ENCODE data around the gene ERC2. TPM values are rescaled to one million over a fixed set of nuclear protein-coding genes. Genes with fewer than 3 reads are reported as not detected.

ERC2 gene
- total and polyA plus RNA-seq, 2 of the 13 experiments (the other 11 are each of a cell fraction or from before 2014, with no cell fraction given), result 0.16 to 0.22 TPM

- peak; percentile 34; the same call in 1 of the 2 replicates for TF ChIP-seq MAX (IDR thresholded peaks at IDR 0.05)
Measured at GRCh38 chr3:55526332-55527030, 941.8 kb downstream of the ERC2 start (continued).

- no peak overlapping the region for H3K9ac ChIP-seq (ENCODE audit: insufficient read depth, low read depth, low read length)
- no peaks in the 10 kb centered on the region for H4K20me1 ChIP-seq (ENCODE audit: insufficient read depth, low read length)
- no peak overlapping the region for H3K4me3 ChIP-seq (replicated peaks in 1 of 3; ENCODE audit: insufficient read depth in 1 of 3, low read depth in 2 of 3, low read length in 3 of 3)
- WGBS (ENCODE audit: low lambda C conversion rate), result 40% methylated on average over 3 of the region's 3 CpGs
- no peak overlapping the region for H2AFZ ChIP-seq (ENCODE audit: low read length)
- CTCF ChIA-PET (ENCODE audit: low intra/inter-chr PET ratio, low total read pairs), result no interaction called here
- DNase-seq (ENCODE audit: low spot score) (no peak), ATAC-seq (no peak), FAIRE-seq (no peak)
- H3K36me3 ChIP-seq (replicated peaks in 1 of 2; ENCODE audit: control insufficient read depth in 1 of 2, insufficient read depth in 2 of 2, low read length in 2 of 2), result no peaks in the 10 kb centered on the region
- BruUV-seq (replicated peaks), result no TSS peak
- no peaks in the 10 kb centered on the region for H3K79me2 ChIP-seq (ENCODE audit: insufficient read depth, low read length)
- no peak overlapping the region for H3K4me2 ChIP-seq (ENCODE audit: low read depth, low read length)
- H3K9me3 ChIP-seq (ENCODE audit: low read length), result no peaks in the 10 kb centered on the region
- TF ChIP-seq GPBP1L1 (CRISPR knock-in tag; IDR thresholded peaks at IDR 0.05) (no peak), HINFP (CRISPR knock-in tag; IDR thresholded peaks at IDR 0.05; ENCODE audit: low read depth) (no peak), ZIK1 (CRISPR knock-in tag; IDR thresholded peaks at IDR 0.05; ENCODE audit: borderline replicate concordance, low read depth) (no peak), ZSCAN31 (CRISPR knock-in tag; IDR thresholded peaks at IDR 0.05; ENCODE audit: low read depth) (no peak), ZNF33B (CRISPR knock-in tag; IDR thresholded peaks at IDR 0.05) (no peak), SOX6 (IDR thresholded peaks at IDR 0.05) (no peak), SOX6 (CRISPR knock-in tag; IDR thresholded peaks at IDR 0.05) (no peak), ZNF546 (CRISPR knock-in tag; conservative IDR thresholded peaks at IDR 0.05) (no peak), ZNF577 (CRISPR knock-in tag; IDR thresholded peaks at IDR 0.05; ENCODE audit: borderline replicate concordance, low read depth) (no peak), ATF1 (CRISPR knock-in tag; IDR thresholded peaks at IDR 0.05) (no peak), ZNF572 (CRISPR knock-in tag; IDR thresholded peaks at IDR 0.05) (no peak)
- in situ Hi-C loops (cut with HindIII; ENCODE audit: extremely low pct_ligation_motif_present, low pct_unique_long_range_greater_than_20kb) (no loop called here), intact Hi-C loops (cut with micrococcal nuclease; ENCODE audit: unreplicated experiment) (no loop called here)
- peaks cover 14% of the 10 kb centered on the region for H3K4me1 ChIP-seq (ENCODE audit: insufficient read depth, low read length)
- H3K27ac ChIP-seq (ENCODE audit: extremely low read length, insufficient read depth, low read length), result no peak overlapping the region
- H3K27me3 ChIP-seq (ENCODE audit: control insufficient read depth in 1 of 2, insufficient read depth in 2 of 2, low read length in 2 of 2), result no peaks in the 10 kb centered on the region
- POLR2A ChIA-PET, result no interaction called here
Measured at GRCh38 chr3:55525436-55525835, 942.8 kb downstream of the ERC2 start.
